HepG2 (cell line): ENCODE measurements around the gene LOC128125822.

Experiments used
- CTCF ChIP-seq: sonication (generic); formaldehyde crosslinking; IDR thresholded peaks from 2 replicates; pipeline ENCODE4 v1.5.0; 2020; ENCODE audit warnings: mild to moderate bottlenecking, missing genetic modification reagents, moderate library complexity
- EZH2 ChIP-seq: conservative IDR thresholded peaks from 2 replicates; pipeline ENCODE4 v1.6.1; 2012; ENCODE audit warnings: mild to moderate bottlenecking, low read depth, low read length, moderate library complexity
- GLMP ChIP-seq: sonication (generic); formaldehyde crosslinking; IDR thresholded peaks from 2 replicates; pipeline ENCODE4 v1.9.0; 2021; ENCODE audit warnings: missing genetic modification reagents, mild to moderate bottlenecking, borderline replicate concordance
- HDAC2 ChIP-seq: sonication (generic); formaldehyde crosslinking; IDR thresholded peaks from 2 replicates; pipeline ENCODE4 v1.4.0; 2020; ENCODE audit warnings: missing genetic modification reagents
- IKZF1 ChIP-seq: fragments of 450-650 bp; IDR thresholded peaks from 2 replicates; pipeline ENCODE4 v1.7.1; 2016
- MTERF4 ChIP-seq: sonication (generic); formaldehyde crosslinking; IDR thresholded peaks from 2 replicates; pipeline ENCODE4 v1.8.0; 2023; ENCODE audit warnings: mild to moderate bottlenecking, missing genetic modification reagents
- NR2F1 ChIP-seq, 2 experiments: fragments of 450-650 bp in 1 of 2; formaldehyde crosslinking in 1 of 2; IDR thresholded peaks; 2 replicates each; pipeline versions ENCODE4 v1.5.0 to v1.6.1; 2016 to 2020; ENCODE audit warnings: mild to moderate bottlenecking in 1 of 2, missing compliant biosample characterization in 1 of 2, missing genetic modification reagents in 1 of 2, moderate library complexity in 1 of 2
- PHF8 ChIP-seq: sonication (generic); formaldehyde crosslinking; IDR thresholded peaks from 2 replicates; pipeline ENCODE4 v1.5.0; 2020; ENCODE audit warnings: missing genetic modification reagents
- RAD21 ChIP-seq: fragments of 450-650 bp; formaldehyde crosslinking; IDR thresholded peaks from 2 replicates; pipeline ENCODE4 v1.5.0; 2020; ENCODE audit warnings: mild to moderate bottlenecking
- SP1 ChIP-seq, 2 experiments: fragments of 450-650 bp in 1 of 2; sonication (generic) in 1 of 2; formaldehyde crosslinking in 1 of 2; IDR thresholded peaks; 2 replicates each; pipeline versions ENCODE4 v1.4.0 to v1.6.1; 2016 to 2020; ENCODE audit warnings: missing genetic modification reagents in 1 of 2
- TMF1 ChIP-seq: sonication (generic); formaldehyde crosslinking; IDR thresholded peaks from 2 replicates; pipeline ENCODE4 v1.8.1; 2022; ENCODE audit warnings: low read depth, missing genetic modification reagents
- ZBTB10 ChIP-seq: sonication (generic); formaldehyde crosslinking; IDR thresholded peaks from 2 replicates; pipeline ENCODE4 v1.4.0; 2020; ENCODE audit warnings: missing genetic modification reagents, borderline replicate concordance
- ZFP36 ChIP-seq: fragments of 150-350 bp; IDR thresholded peaks from 2 replicates; pipeline ENCODE4 v1.6.1; 2018; ENCODE audit warnings: borderline replicate concordance, low read length, low read depth; ENCODE audit not compliant: partially characterized antibody

GRCh38 chr6:63611560-63611959 lies 39.3 kb downstream of the LOC128125822 start:
- no peak for TF ChIP-seq TMF1 (CRISPR knock-in tag)
- TF ChIP-seq EZH2 = no peak
- TF ChIP-seq GLMP (CRISPR knock-in tag) = no peak
- TF ChIP-seq IKZF1 = no peak
- no peak for TF ChIP-seq HDAC2
- TF ChIP-seq RAD21 (CRISPR knock-in tag) = no peak
- no peak for TF ChIP-seq MTERF4
- TF ChIP-seq SP1 (IDR thresholded peaks at IDR 0.05) = no peak
- TF ChIP-seq SP1 (CRISPR knock-in tag; IDR thresholded peaks at IDR 0.05) = no peak
- TF ChIP-seq PHF8 (CRISPR knock-in tag) = no peak
- no peak for TF ChIP-seq ZBTB10
- no peak for TF ChIP-seq ZFP36
- TF ChIP-seq NR2F1 (CRISPR knock-in tag; IDR thresholded peaks at IDR 0.05) = no peak
- TF ChIP-seq CTCF (CRISPR knock-in tag) = no peak
